ENCODE results near the gene ZNF398. TPM values are rescaled to one million over a fixed set of nuclear protein-coding genes. Genes with fewer than 3 reads are reported as not detected.
A peak's percentile ranks its signal among the peaks of the same experiment; 100 is the strongest.

Gene ZNF398
- total RNA-seq, 2 donors from 2014 or later, result 15.0 to 18.9 TPM

DNA sequence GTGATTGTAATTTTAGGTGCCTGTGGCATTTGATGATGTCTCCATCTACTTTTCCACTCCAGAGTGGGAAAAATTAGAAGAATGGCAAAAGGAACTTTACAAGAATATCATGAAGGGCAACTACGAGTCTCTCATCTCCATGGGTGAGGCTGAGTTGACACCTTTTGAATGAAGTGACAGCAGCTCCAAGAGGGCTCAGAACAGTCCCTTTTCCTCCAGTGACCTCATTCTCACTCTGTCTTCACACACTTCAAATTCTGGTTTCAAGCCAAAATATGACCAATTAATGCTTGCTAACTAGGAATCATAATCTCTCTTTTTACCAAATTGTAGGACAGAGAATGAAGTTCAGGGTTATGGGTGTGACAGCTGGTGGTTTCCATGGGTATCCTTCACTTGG lies 18.9 kb downstream of the ZNF398 start:
- no peak overlapping the region for H3K4me3 Mint-ChIP-seq
- H3K36me3 Mint-ChIP-seq (ENCODE audit: insufficient read depth in 2 of 2), result peaks cover 8 to 19% of the 10 kb centered on the region in 2 donors
- no peaks in the 10 kb centered on the region for H3K27me3 Mint-ChIP-seq (ENCODE audit: low read depth)
- no peak for DNase-seq
- H3K9me3 Mint-ChIP-seq, result no peaks in the 10 kb centered on the region
- H3K4me1 Mint-ChIP-seq (ENCODE audit: low read depth), result peaks cover 12% of the 10 kb centered on the region
- H3K27ac Mint-ChIP-seq, result peak overlapping the region; percentile 15
- ATAC-seq (replicated peaks in 1 of 2), result peak in 1 of 2 donors; percentile 26

- H3K27ac Mint-ChIP-seq, result peak overlapping the region; percentile 15
Observed at GRCh38 chr7:149166630-149167352, 19.5 kb downstream of the ZNF398 start.

GRCh38 chr7:149171892-149172533 lies 24.8 kb downstream of the ZNF398 start:
- no peaks in the 10 kb centered on the region for H3K4me1 Mint-ChIP-seq (ENCODE audit: low read depth)
- peak overlapping the region; percentile 57 for H3K27ac Mint-ChIP-seq
- H3K9me3 Mint-ChIP-seq, result no peaks in the 10 kb centered on the region
- H3K4me3 Mint-ChIP-seq, result no peak overlapping the region
- no peaks in the 10 kb centered on the region for H3K27me3 Mint-ChIP-seq (ENCODE audit: low read depth)
- ATAC-seq (replicated peaks in 1 of 2) (peak in 1 of 2 donors; percentile 53), DNase-seq (no peak)
- peaks cover 10 to 15% of the 10 kb centered on the region in 2 donors for H3K36me3 Mint-ChIP-seq (ENCODE audit: insufficient read depth in 2 of 2)

More at GRCh38 chr7:149166630-149167352, 19.5 kb downstream of the ZNF398 start:
- Mint-ChIP-seq H3K27me3 (ENCODE audit: low read depth) (no peaks in the 10 kb centered on the region), H3K4me3 (no peak overlapping the region), H3K36me3 (ENCODE audit: insufficient read depth in 2 of 2) (peaks cover 6 to 19% of the 10 kb centered on the region in 2 donors), H3K9me3 (no peaks in the 10 kb centered on the region), H3K4me1 (ENCODE audit: low read depth) (peaks cover 7% of the 10 kb centered on the region)
- ATAC-seq (replicated peaks in 1 of 2) (no peak), DNase-seq (no peak)

DNA sequence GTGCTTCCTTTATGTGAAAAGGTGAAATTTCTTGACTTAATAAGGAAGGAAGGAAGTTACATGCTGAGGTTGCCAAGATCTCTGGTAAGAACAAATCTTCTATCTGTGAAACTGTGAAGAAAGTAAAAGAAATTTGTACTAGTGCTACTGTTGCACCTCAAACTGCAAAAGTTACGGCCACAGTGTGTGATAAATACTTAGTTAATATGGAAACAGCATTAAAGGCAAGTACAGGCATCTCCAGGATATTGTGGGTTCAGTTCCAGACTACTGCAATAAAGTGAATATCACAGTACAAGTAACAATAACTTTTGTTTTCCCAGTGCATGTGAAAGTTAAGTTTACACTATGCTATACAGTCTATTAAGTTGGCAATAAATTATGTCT lies 25.3 kb downstream of the ZNF398 start:
- ATAC-seq (replicated peaks in 1 of 2) (no peak), DNase-seq (no peak)
- H3K36me3 Mint-ChIP-seq (ENCODE audit: insufficient read depth in 2 of 2), result peaks cover 13 to 15% of the 10 kb centered on the region in 2 donors
- H3K4me1 Mint-ChIP-seq (ENCODE audit: low read depth), result no peaks in the 10 kb centered on the region
- H3K4me3 Mint-ChIP-seq, result no peak overlapping the region
- H3K9me3 Mint-ChIP-seq, result no peaks in the 10 kb centered on the region
- H3K27me3 Mint-ChIP-seq (ENCODE audit: low read depth), result no peaks in the 10 kb centered on the region
- H3K27ac Mint-ChIP-seq, result peak overlapping the region; percentile 42

DNA sequence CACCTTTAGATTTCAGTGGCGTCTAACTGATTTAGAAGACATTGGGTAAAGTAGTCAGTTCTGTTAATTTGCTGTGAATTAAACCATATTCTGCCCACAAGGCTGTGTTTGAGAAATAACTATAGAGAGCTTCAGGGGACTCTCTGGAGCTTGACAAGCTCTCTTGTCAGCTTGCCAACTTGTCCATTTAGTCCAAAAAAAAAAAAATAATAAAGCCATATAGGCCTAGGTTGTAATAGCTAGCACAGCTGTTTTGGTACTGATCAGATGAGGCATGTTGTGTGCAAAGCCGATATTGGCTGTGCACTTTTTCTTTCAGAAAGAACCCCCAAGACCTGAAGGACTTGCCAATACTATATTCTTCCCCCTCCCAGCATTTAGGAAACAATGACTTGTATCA lies 27.9 kb downstream of the ZNF398 start:
- Mint-ChIP-seq H3K4me1 (ENCODE audit: low read depth) (no peaks in the 10 kb centered on the region), H3K4me3 (no peak overlapping the region), H3K27me3 (ENCODE audit: low read depth) (no peaks in the 10 kb centered on the region), H3K36me3 (ENCODE audit: insufficient read depth in 2 of 2) (peaks cover 13 to 17% of the 10 kb centered on the region in 2 donors), H3K27ac (peak overlapping the region; percentile 24), H3K9me3 (no peaks in the 10 kb centered on the region)
- ATAC-seq (replicated peaks in 1 of 2) (no peak), DNase-seq (no peak)

DNA sequence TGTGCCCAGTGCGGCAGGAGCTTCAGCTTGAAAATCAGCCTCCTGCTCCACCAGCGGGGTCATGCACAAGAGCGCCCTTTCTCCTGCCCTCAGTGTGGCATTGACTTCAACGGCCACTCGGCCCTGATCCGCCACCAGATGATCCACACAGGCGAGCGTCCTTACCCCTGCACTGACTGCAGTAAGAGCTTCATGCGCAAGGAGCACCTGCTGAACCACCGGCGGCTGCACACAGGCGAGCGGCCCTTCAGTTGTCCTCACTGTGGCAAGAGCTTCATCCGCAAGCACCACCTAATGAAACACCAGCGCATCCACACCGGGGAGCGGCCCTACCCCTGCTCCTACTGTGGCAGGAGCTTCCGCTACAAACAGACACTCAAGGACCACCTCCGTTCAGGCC lies 32.0 kb downstream of the ZNF398 start:
- Mint-ChIP-seq H3K27me3 (ENCODE audit: low read depth) (no peaks in the 10 kb centered on the region), H3K36me3 (ENCODE audit: insufficient read depth in 2 of 2) (peaks cover 13 to 16% of the 10 kb centered on the region in 2 donors), H3K4me1 (ENCODE audit: low read depth) (peaks cover 6% of the 10 kb centered on the region), H3K4me3 (no peak overlapping the region), H3K9me3 (no peaks in the 10 kb centered on the region), H3K27ac (no peak overlapping the region)
- ATAC-seq (replicated peaks in 1 of 2), result no peak
- DNase-seq, result no peak

DNA sequence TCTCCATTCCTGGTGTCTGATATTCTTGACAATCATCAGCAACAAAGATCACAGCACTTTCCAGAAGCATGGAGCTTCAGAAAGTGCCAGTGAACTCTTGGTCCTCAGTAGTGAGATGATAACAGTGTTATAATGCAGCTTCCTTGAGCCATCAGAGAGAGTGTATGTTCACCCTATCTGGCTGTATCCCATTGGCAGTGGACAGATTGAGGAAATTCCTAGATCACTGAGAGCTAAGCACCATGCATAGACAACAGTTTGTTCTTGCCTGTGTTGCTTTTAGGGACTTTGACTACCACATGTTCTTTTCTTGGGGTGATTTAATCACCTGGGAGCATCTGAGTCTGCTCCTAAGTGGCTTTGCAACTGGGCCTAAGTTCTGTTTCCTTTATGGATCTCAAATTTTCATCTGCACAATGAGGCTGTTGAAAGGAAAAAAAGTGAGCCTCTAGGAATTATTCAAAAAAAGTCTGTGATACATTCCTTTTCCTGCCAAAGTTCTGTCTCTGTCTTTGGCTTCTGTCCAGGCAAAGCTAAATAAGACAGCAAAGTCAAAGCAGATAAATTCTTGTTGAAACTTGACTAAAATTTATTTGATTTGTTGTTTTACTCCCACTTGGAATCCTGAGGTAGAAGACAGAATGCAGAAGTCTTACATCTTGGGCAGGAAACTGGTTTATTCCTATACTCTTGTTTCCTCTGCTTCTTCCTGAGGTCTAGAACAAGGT lies 33.6 kb downstream of the ZNF398 start:
- peaks cover 6% of the 10 kb centered on the region for H3K4me1 Mint-ChIP-seq (ENCODE audit: low read depth)
- H3K9me3 Mint-ChIP-seq, result no peaks in the 10 kb centered on the region
- H3K27ac Mint-ChIP-seq, result peak overlapping the region; percentile 19
- peaks cover 13 to 16% of the 10 kb centered on the region in 2 donors for H3K36me3 Mint-ChIP-seq (ENCODE audit: insufficient read depth in 2 of 2)
- no peaks in the 10 kb centered on the region for H3K27me3 Mint-ChIP-seq (ENCODE audit: low read depth)
- ATAC-seq (replicated peaks in 1 of 2) (no peak), DNase-seq (no peak)
- no peak overlapping the region for H3K4me3 Mint-ChIP-seq

DNA sequence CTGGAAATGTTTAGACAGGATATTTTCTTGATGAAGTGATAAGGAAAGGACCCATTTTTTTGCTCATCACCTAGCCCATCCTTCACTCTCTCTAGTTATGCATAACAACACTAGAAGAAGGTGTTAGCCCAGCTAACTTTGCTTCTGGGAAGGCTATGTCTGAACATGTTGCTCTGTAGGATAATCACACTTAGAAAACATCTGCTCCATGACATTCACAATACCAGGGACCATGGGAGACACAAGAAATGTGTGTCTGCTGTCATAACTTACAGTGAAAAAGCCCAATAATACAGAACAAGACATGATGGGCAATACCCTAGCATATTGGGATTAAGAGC lies 34.2 kb downstream of the ZNF398 start:
- DNase-seq (no peak), ATAC-seq (replicated peaks in 1 of 2) (no peak)
- Mint-ChIP-seq H3K27me3 (ENCODE audit: low read depth) (no peaks in the 10 kb centered on the region), H3K9me3 (no peaks in the 10 kb centered on the region), H3K4me3 (no peak overlapping the region), H3K36me3 (ENCODE audit: insufficient read depth in 2 of 2) (peaks cover 11 to 14% of the 10 kb centered on the region in 2 donors), H3K27ac (peak overlapping the region; percentile 19), H3K4me1 (ENCODE audit: low read depth) (peaks cover 6% of the 10 kb centered on the region)

- Mint-ChIP-seq H3K4me1 (ENCODE audit: low read depth) (peaks cover 6% of the 10 kb centered on the region), H3K36me3 (ENCODE audit: insufficient read depth in 2 of 2) (peaks cover 0 to 2% of the 10 kb centered on the region in 2 donors), H3K9me3 (no peaks in the 10 kb centered on the region), H3K27ac (no peak overlapping the region), H3K4me3 (no peak overlapping the region), H3K27me3 (ENCODE audit: low read depth) (no peaks in the 10 kb centered on the region)
- DNase-seq, result no peak
- no peak for ATAC-seq (replicated peaks in 1 of 2)
Observed at GRCh38 chr7:149184274-149184673, 37.0 kb downstream of the ZNF398 start.

DNA sequence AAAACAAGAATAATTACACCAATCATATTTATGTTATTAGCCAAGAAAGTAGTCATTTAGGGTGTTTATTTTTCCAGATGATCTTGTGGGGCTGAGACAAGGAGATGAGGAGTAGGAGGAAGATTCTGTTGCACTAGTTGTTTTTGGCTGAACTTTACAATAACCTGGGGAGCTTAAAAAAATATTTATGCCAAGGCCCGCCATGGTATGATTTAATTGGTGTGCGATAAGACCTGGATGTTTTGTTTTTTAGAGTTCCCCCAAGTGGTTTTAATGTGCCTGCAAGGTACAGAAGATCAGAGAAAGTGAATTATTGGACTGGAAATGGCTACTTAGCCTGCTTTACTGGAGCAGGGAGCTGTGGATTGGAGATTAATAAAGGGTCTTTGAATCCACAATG lies 41.0 kb downstream of the ZNF398 start:
- Mint-ChIP-seq H3K4me3 (no peak overlapping the region), H3K9me3 (no peaks in the 10 kb centered on the region), H3K4me1 (ENCODE audit: low read depth) (peaks cover 14% of the 10 kb centered on the region), H3K36me3 (ENCODE audit: insufficient read depth in 2 of 2) (no peaks in the 10 kb centered on the region), H3K27me3 (ENCODE audit: low read depth) (no peaks in the 10 kb centered on the region), H3K27ac (no peak overlapping the region)
- DNase-seq (no peak), ATAC-seq (replicated peaks in 1 of 2) (no peak)

DNA sequence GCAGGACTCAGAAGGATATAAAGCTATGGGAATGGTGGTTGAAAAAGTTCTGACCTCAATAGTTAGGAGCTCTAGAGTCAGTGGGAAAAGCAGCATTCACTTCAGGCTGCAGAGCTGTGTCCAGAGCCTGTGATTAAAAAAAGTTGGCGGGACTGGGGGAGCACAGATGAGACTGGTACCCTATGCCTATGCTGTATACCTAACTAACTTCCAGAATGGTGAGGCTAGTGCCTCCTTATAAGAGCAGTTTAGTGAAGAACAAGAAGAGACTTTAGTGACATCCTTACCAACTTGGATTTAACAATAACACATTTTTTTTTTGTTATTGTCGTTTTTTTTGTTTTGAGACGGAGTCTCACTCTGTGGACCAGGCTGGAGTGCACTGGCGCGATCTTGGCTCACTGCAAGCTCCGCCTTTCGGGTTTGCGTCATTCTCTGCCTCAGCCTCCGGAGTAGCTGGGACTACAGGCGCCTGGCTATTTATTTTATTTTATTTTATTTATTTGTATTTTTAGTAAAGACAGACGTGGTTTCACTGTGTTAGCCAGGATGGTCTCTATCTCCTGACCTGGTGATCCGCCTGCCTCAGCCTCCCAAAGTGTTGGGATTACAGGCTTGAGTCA lies 41.5 kb downstream of the ZNF398 start:
- H3K4me3 Mint-ChIP-seq, result no peak overlapping the region
- no peak for DNase-seq
- H3K27me3 Mint-ChIP-seq (ENCODE audit: low read depth), result no peaks in the 10 kb centered on the region
- no peak for ATAC-seq (replicated peaks in 1 of 2)
- no peak overlapping the region for H3K27ac Mint-ChIP-seq
- H3K4me1 Mint-ChIP-seq (ENCODE audit: low read depth), result peaks cover 9% of the 10 kb centered on the region
- H3K9me3 Mint-ChIP-seq, result no peaks in the 10 kb centered on the region
- H3K36me3 Mint-ChIP-seq (ENCODE audit: insufficient read depth in 2 of 2), result no peaks in the 10 kb centered on the region

- Mint-ChIP-seq H3K27ac (peak overlapping the region; percentile 36), H3K27me3 (ENCODE audit: low read depth) (no peaks in the 10 kb centered on the region), H3K9me3 (no peaks in the 10 kb centered on the region), H3K4me1 (ENCODE audit: low read depth) (peaks cover 24% of the 10 kb centered on the region), H3K36me3 (ENCODE audit: insufficient read depth in 2 of 2) (peaks cover 2 to 5% of the 10 kb centered on the region in 2 donors), H3K4me3 (peak overlapping the region in 1 of 2 donors; percentile 58)
- DNase-seq (no peak), ATAC-seq (replicated peaks in 1 of 2) (no peak)
Observed at GRCh38 chr7:149191851-149192250, 44.6 kb downstream of the ZNF398 start.

DNA sequence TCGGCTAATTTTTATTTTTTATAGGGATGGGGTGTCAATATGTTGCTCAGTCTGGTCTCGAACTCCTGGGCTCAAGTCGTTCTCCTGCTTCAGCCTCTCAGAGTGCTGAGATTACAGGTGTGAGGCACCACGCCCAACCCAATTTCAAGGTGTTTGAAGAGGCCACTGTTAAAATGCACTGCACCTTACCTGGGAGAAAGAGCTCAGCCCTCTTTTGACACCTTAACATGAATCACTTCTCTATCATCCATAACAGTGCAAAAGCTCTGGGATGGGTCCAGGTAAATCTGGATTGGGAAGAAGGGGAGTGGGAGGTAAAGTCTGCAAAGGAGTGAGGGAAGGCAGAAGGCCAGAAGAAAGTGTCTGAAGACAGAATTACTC lies 47.5 kb downstream of the ZNF398 start:
- no peaks in the 10 kb centered on the region for H3K9me3 Mint-ChIP-seq
- peaks cover 16 to 20% of the 10 kb centered on the region in 2 donors for H3K36me3 Mint-ChIP-seq (ENCODE audit: insufficient read depth in 2 of 2)
- no peak for DNase-seq
- peaks cover 52% of the 10 kb centered on the region for H3K4me1 Mint-ChIP-seq (ENCODE audit: low read depth)
- H3K27me3 Mint-ChIP-seq (ENCODE audit: low read depth), result no peaks in the 10 kb centered on the region
- peak overlapping the region; percentile 35 for H3K27ac Mint-ChIP-seq
- H3K4me3 Mint-ChIP-seq, result peak overlapping the region; percentile 84 to 88
- no peak for ATAC-seq (replicated peaks in 1 of 2)

All from activated T-cell treated with anti-CD3 and anti-CD28 coated beads, Interleukin-2, amount 50 U/mL, for 72 hours (primary cell).